Measurements from ENCODE around the gene TMEM132A. TPM values are rescaled to one million over a fixed set of nuclear protein-coding genes. Genes with fewer than 3 reads are reported as not detected.

The TMEM132A gene
- total RNA-seq, 4 donors from 2014 or later = 2.9 to 11.3 (median 6.7) TPM

DNA sequence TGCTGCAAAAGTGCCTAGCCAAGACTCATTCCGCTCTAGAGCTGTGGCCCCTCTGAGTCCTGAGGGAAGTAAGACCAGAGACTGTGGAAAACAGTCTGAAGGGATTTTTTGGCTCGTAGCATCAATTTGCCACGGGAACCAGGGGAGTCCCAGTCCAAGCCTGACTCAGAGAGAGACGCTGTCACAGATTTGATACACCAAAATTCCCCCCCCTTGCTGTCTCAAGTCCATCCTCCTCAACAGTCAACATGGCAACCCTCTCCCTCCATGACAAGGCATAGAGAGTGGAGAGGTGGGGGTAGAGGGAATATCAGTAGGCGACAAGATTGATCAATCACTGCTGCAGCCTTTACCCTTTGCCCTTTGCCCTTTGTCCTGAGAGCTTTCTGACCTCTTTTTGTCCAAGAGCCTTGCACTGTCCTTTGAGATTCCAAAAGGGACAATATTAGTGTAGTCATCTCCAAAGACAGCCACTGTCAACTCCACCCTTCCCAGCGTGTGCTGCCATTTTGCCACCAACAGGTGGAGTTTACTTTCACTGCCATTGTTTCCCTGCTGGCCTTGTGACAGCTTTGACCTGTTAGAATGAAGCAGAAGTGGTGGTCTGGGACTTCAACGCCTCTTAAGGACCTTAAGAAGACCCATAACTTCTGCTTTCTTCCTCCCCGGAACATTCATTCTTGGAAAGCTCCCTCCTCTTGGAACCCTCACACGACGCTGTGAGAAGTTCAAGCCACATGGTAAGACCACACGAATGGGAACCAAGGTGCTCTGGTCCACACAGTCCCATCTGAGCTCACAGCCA is 20.4 kb downstream of the TMEM132A start:
- TF ChIP-seq, protein P1, sequence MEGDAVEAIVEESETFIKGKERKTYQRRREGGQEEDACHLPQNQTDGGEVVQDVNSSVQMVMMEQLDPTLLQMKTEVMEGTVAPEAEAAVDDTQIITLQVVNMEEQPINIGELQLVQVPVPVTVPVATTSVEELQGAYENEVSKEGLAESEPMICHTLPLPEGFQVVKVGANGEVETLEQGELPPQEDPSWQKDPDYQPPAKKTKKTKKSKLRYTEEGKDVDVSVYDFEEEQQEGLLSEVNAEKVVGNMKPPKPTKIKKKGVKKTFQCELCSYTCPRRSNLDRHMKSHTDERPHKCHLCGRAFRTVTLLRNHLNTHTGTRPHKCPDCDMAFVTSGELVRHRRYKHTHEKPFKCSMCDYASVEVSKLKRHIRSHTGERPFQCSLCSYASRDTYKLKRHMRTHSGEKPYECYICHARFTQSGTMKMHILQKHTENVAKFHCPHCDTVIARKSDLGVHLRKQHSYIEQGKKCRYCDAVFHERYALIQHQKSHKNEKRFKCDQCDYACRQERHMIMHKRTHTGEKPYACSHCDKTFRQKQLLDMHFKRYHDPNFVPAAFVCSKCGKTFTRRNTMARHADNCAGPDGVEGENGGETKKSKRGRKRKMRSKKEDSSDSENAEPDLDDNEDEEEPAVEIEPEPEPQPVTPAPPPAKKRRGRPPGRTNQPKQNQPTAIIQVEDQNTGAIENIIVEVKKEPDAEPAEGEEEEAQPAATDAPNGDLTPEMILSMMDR (IDR thresholded peaks at IDR 0.05) = no peak
- DNase-seq (ENCODE audit: low spot score) (no peak), ATAC-seq (ENCODE audit: low FRiP score) (no peak)

GRCh38 chr11:60945295-60945667 is 21.0 kb downstream of the TMEM132A start:
- DNase-seq (ENCODE audit: low spot score) = no peak
- TF ChIP-seq, protein P1 (IDR thresholded peaks at IDR 0.05) = no peak
- no peak for ATAC-seq (ENCODE audit: low FRiP score)

DNA sequence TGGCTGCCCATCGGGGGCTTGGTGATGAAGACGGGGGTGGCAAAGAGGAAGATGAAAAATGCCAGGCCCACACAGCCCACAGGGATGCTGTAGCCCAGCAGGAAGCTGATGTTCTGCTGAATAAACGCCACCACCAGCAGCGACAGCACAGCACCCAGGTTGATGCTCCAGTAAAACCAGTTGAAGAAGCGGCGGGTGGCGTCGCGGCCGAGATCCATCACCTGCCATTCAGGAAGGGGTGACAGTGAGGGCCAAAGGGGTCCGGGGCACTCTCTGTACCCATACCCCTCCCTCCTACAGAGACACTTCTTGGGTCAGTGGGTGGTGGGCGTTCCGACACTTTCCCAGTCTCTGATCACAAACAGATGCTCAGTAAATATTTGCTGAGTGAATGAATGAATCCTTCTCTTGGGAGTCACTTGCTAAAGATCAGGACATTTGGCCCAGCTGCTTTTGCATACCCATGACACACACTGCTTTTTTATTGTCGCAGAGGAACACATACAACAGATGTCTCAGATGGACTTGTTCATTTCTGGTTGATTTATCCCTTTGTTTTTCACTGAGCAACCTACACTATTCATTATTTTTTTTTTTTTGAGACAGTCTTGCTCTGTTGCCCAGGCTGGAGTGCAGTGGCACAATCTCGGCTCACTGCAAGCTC is 22.5 kb downstream of the TMEM132A start:
- DNase-seq (ENCODE audit: low spot score) = no peak
- TF ChIP-seq, protein P1 (IDR thresholded peaks at IDR 0.05) = no peak
- no peak for ATAC-seq (ENCODE audit: low FRiP score)

- TF ChIP-seq, protein P1 (IDR thresholded peaks at IDR 0.05) = no peak
- DNase-seq (ENCODE audit: low spot score) = no peak
Measured at GRCh38 chr11:60947700-60948099, 23.4 kb downstream of the TMEM132A start.

DNA sequence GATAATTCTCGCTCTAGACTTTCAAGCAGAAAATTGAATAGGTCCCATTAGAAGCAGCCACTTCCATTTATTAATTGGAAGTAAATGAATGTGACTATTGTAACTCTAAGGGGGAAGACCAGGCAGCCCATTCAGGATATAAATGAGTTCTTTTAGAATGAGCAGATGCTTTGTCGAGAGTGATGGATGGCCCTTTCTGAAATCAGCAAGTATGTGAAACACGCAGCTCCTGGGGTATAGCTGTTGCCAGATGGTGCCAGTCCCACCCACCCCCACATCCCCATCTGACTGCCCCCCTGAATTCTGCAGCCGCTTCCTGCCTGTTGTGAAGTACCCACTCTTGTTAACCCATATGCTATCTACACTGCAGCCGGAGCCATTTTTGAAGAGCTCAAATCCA is 24.0 kb downstream of the TMEM132A start:
- TF ChIP-seq, protein P1 (IDR thresholded peaks at IDR 0.05) = no peak
- no peak for DNase-seq (ENCODE audit: low spot score)
- no peak for ATAC-seq (ENCODE audit: low FRiP score)

More at GRCh38 chr11:60947700-60948099, 23.4 kb downstream of the TMEM132A start:
- ATAC-seq (ENCODE audit: low FRiP score) = no peak

GRCh38 chr11:60950024-60950423 is 25.8 kb downstream of the TMEM132A start:
- ATAC-seq (ENCODE audit: low FRiP score) (no peak), DNase-seq (ENCODE audit: low spot score) (no peak)
- TF ChIP-seq, protein P1 (IDR thresholded peaks at IDR 0.05) = no peak

Measured in omental fat pad (tissue), 4 donors.